Measurements from ENCODE around the gene MYO5B. TPM values are rescaled to one million over a fixed set of nuclear protein-coding genes. Genes with fewer than 3 reads are reported as not detected.

Gene MYO5B
- total RNA-seq, 1 experiment from 2014 or later: 25.9 TPM

DNA sequence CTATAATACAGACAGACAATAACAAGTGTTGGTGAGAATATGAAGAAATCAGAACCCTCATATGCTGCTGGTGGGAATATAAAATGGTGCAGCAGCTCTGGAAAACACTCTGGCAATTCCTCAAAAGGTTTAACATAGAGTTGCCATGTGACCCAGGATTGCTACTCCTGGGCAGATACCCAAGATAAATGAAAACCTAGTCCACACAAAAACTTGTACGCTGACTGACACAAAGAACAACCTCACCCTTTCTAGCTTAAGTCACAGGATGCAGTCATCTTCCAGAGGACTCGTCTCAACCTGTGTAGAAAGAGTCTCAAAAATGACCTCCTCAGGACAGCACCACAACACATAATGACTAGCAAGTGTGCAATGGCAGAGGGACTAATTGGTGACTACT is 310.0 kb downstream of the MYO5B start:
- peak; percentile 41 for DNase-seq (ENCODE audit: unreplicated experiment)
- ChIA-PET CTCF (interaction anchor here (0.6 kb wide), 1 partner anchor 361 kb away, joined by 3 read pairs; no protein-coding TSS in a partner anchor), POLR2A (no interaction called here)
- intact Hi-C loops (cut with micrococcal nuclease): no loop called here
- Mint-ChIP-seq H3K36me3 (ENCODE audit: insufficient read depth, unreplicated experiment) (peaks cover 5% of the 10 kb centered on the region), H3K4me1 (ENCODE audit: insufficient read depth, unreplicated experiment) (peaks cover 10% of the 10 kb centered on the region), H3K9me3 (ENCODE audit: unreplicated experiment) (no peaks in the 10 kb centered on the region), H3K27ac (ENCODE audit: low read depth, unreplicated experiment) (no peak overlapping the region), H3K4me3 (ENCODE audit: unreplicated experiment) (no peak overlapping the region), H3K27me3 (ENCODE audit: insufficient read depth, unreplicated experiment) (no peaks in the 10 kb centered on the region)
- TF ChIP-seq, protein P1, sequence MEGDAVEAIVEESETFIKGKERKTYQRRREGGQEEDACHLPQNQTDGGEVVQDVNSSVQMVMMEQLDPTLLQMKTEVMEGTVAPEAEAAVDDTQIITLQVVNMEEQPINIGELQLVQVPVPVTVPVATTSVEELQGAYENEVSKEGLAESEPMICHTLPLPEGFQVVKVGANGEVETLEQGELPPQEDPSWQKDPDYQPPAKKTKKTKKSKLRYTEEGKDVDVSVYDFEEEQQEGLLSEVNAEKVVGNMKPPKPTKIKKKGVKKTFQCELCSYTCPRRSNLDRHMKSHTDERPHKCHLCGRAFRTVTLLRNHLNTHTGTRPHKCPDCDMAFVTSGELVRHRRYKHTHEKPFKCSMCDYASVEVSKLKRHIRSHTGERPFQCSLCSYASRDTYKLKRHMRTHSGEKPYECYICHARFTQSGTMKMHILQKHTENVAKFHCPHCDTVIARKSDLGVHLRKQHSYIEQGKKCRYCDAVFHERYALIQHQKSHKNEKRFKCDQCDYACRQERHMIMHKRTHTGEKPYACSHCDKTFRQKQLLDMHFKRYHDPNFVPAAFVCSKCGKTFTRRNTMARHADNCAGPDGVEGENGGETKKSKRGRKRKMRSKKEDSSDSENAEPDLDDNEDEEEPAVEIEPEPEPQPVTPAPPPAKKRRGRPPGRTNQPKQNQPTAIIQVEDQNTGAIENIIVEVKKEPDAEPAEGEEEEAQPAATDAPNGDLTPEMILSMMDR (IDR thresholded peaks at IDR 0.05; ENCODE audit: unreplicated experiment): no peak
- BruUV-seq (replicated peaks): no TSS peak

DNA sequence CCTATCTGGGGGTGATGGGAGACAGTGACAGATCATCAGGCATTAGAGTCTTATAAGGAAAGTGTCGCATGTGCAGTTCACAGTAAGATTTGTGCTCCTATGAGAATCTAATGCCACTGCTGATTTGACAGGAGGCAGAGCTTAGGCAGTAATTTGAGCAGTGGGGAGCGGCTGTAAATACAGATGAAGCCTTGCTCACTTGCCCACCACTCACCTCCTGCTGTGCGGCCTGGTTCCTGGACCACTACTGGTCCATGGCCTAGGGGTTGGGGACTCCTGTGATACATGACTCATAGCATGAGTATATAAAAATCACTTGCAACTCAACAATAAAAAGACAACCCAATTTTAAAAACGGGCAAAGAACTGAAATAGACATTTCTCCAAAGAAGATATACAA is 310.5 kb downstream of the MYO5B start:
- TF ChIP-seq, protein P1 (IDR thresholded peaks at IDR 0.05; ENCODE audit: unreplicated experiment): no peak
- H3K4me1 Mint-ChIP-seq (ENCODE audit: insufficient read depth, unreplicated experiment): peaks cover 10% of the 10 kb centered on the region
- peaks cover 5% of the 10 kb centered on the region for H3K36me3 Mint-ChIP-seq (ENCODE audit: insufficient read depth, unreplicated experiment)
- CTCF ChIA-PET: interaction anchor here (0.6 kb wide), 2 partner anchors 18 to 360 kb away, joined by 3 to 5 read pairs; no protein-coding TSS in a partner anchor
- POLR2A ChIA-PET: no interaction called here
- BruUV-seq (replicated peaks): no TSS peak
- H3K4me3 Mint-ChIP-seq (ENCODE audit: unreplicated experiment): no peak overlapping the region
- no peak overlapping the region for H3K27ac Mint-ChIP-seq (ENCODE audit: low read depth, unreplicated experiment)
- no peaks in the 10 kb centered on the region for H3K9me3 Mint-ChIP-seq (ENCODE audit: unreplicated experiment)
- H3K27me3 Mint-ChIP-seq (ENCODE audit: insufficient read depth, unreplicated experiment): no peaks in the 10 kb centered on the region
- no peak for DNase-seq (ENCODE audit: unreplicated experiment)
- intact Hi-C loops (cut with micrococcal nuclease): no loop called here

DNA sequence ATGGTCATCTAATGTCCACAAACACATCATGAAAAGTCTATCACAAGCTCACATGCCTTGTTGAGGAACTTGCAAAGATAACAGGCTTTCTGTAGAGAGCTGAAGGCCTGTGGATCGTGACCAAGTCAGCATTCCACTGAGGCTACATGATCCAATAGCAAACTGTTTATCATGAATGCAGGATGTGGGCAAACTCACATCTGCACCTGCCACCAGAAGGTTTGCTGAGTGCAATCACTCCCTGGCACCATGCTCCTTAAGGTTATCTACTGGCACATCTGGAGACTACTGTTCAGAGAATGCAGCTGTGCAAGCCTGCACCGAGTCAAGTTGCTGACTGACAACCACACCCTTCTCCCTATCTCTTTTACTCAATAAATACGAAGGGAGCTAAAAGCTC is 314.3 kb downstream of the MYO5B start:
- CTCF ChIA-PET: no interaction called here
- intact Hi-C loops (cut with micrococcal nuclease): no loop called here

DNA sequence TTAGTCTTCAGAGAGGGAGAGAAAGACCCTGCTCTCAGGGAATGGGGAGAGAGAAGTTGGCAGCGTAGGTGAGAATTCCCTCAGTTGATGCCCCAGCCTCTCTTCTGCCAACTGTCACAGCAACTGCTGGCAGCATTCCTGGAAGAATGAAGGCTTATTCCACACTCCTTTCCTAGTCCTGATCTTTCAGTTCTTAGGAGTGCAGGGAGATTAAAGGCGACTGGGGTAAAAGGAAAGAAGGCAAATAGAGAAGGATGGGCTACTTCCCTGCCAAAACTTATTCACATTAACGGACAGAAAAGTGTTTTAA is 315.7 kb downstream of the MYO5B start:
- ChIA-PET POLR2A (no interaction called here), CTCF (no interaction called here)
- Mint-ChIP-seq H3K4me1 (ENCODE audit: insufficient read depth, unreplicated experiment) (no peaks in the 10 kb centered on the region), H3K27me3 (ENCODE audit: insufficient read depth, unreplicated experiment) (no peaks in the 10 kb centered on the region), H3K9me3 (ENCODE audit: unreplicated experiment) (no peaks in the 10 kb centered on the region), H3K4me3 (ENCODE audit: unreplicated experiment) (no peak overlapping the region), H3K36me3 (ENCODE audit: insufficient read depth, unreplicated experiment) (no peaks in the 10 kb centered on the region), H3K27ac (ENCODE audit: low read depth, unreplicated experiment) (no peak overlapping the region)
- TF ChIP-seq, protein P1 (IDR thresholded peaks at IDR 0.05; ENCODE audit: unreplicated experiment): no peak
- intact Hi-C loops (cut with micrococcal nuclease): no loop called here
- DNase-seq (ENCODE audit: unreplicated experiment): no peak
- no TSS peak for BruUV-seq (replicated peaks)

More for the DNA sequence above, 314.3 kb downstream of the MYO5B start:
- Mint-ChIP-seq H3K4me1 (ENCODE audit: insufficient read depth, unreplicated experiment) (peaks cover 10% of the 10 kb centered on the region), H3K27me3 (ENCODE audit: insufficient read depth, unreplicated experiment) (no peaks in the 10 kb centered on the region), H3K36me3 (ENCODE audit: insufficient read depth, unreplicated experiment) (no peaks in the 10 kb centered on the region), H3K4me3 (ENCODE audit: unreplicated experiment) (no peak overlapping the region), H3K27ac (ENCODE audit: low read depth, unreplicated experiment) (no peak overlapping the region), H3K9me3 (ENCODE audit: unreplicated experiment) (no peaks in the 10 kb centered on the region)
- no TSS peak for BruUV-seq (replicated peaks)
- TF ChIP-seq, protein P1 (IDR thresholded peaks at IDR 0.05; ENCODE audit: unreplicated experiment): no peak
- POLR2A ChIA-PET: no interaction called here
- no peak for DNase-seq (ENCODE audit: unreplicated experiment)
